HepG2 (cell line): ENCODE results near the gene USF2. TPM values are rescaled to one million over a fixed set of nuclear protein-coding genes. Genes with fewer than 3 reads are reported as not detected.
A peak's percentile ranks its signal among the peaks of the same experiment; 100 is the strongest.

ENCODE experiments used
- BRF2 ChIP-seq: sonication (generic); formaldehyde crosslinking; IDR thresholded peaks from 2 replicates; pipeline ENCODE4 v1.8.1; 2022; ENCODE audit warnings: mild to moderate bottlenecking, missing genetic modification reagents
- JARID2 ChIP-seq: sonication (generic); formaldehyde crosslinking; IDR thresholded peaks from 2 replicates; pipeline ENCODE4 v1.8.1; 2023; ENCODE audit warnings: missing genetic modification reagents, inconsistent platforms; ENCODE audit not compliant: insufficient replicate concordance
- KDM4B ChIP-seq: sonication (generic); formaldehyde crosslinking; IDR thresholded peaks from 2 replicates; pipeline ENCODE4 v1.4.0; 2020; ENCODE audit warnings: missing genetic modification reagents
- KDM5A ChIP-seq: fragments of 200-600 bp; sonication (generic); IDR thresholded peaks from 2 replicates; pipeline ENCODE4 v1.7.0; 2018; ENCODE audit warnings: antibody characterized with exemption, mild to moderate bottlenecking, low read length, borderline replicate concordance
- KMT2B ChIP-seq: IDR thresholded peaks from 2 replicates; pipeline ENCODE4 v1.6.1; 2016; ENCODE audit warnings: missing genetic modification reagents, missing compliant biosample characterization
- MTF2 ChIP-seq: sonication (generic); formaldehyde crosslinking; IDR thresholded peaks from 2 replicates; pipeline ENCODE4 v1.5.0; 2020; ENCODE audit warnings: missing genetic modification reagents, borderline replicate concordance
- NCOA2 ChIP-seq: sonication (generic); formaldehyde crosslinking; IDR thresholded peaks from 2 replicates; pipeline ENCODE4 v1.8.0; 2022; ENCODE audit warnings: inconsistent platforms
- NFYB ChIP-seq: sonication (generic); formaldehyde crosslinking; IDR thresholded peaks from 2 replicates; pipeline ENCODE4 v1.4.0; 2020; ENCODE audit warnings: missing genetic modification reagents
- PREB ChIP-seq: sonication (generic); formaldehyde crosslinking; IDR thresholded peaks from 2 replicates; pipeline ENCODE4 v1.4.0; 2020; ENCODE audit warnings: missing genetic modification reagents
- RARG ChIP-seq: sonication (generic); formaldehyde crosslinking; IDR thresholded peaks from 2 replicates; pipeline ENCODE4 v1.4.0; 2020; ENCODE audit warnings: low read depth, mild to moderate bottlenecking, missing genetic modification reagents
- REL ChIP-seq: sonication (generic); formaldehyde crosslinking; conservative IDR thresholded peaks from 2 replicates; pipeline ENCODE4 v1.8.0; 2022; ENCODE audit warnings: mild to moderate bottlenecking, missing genetic modification reagents, moderate library complexity
- RFXAP ChIP-seq: sonication (generic); formaldehyde crosslinking; IDR thresholded peaks from 2 replicates; pipeline ENCODE4 v1.4.0; 2020; ENCODE audit warnings: missing genetic modification reagents, borderline replicate concordance
- SOX5 ChIP-seq: IDR thresholded peaks from 2 replicates; pipeline ENCODE4 v1.6.1; 2016; ENCODE audit warnings: borderline replicate concordance
- U2AF1 ChIP-seq: fragments of 200-400 bp; formaldehyde crosslinking; optimal IDR thresholded peaks from 2 replicates; pipeline ENCODE3; 2017; ENCODE audit warnings: mild to moderate bottlenecking, low read depth, low read length
- YY1 ChIP-seq: IDR thresholded peaks from 2 replicates; pipeline ENCODE4 v1.6.1; 2011; ENCODE audit warnings: low read length, low read depth, moderate library complexity, mild to moderate bottlenecking; ENCODE audit not compliant: insufficient read depth, insufficient replicate concordance
- ZFY ChIP-seq: sonication (generic); formaldehyde crosslinking; IDR thresholded peaks from 2 replicates; pipeline ENCODE4 v1.4.0; 2020; ENCODE audit warnings: missing genetic modification reagents
- ZMAT3 ChIP-seq: sonication (generic); formaldehyde crosslinking; conservative IDR thresholded peaks from 2 replicates; pipeline ENCODE4 v1.7.0; 2021; ENCODE audit warnings: missing genetic modification reagents
- ZNF136 ChIP-seq: sonication (generic); formaldehyde crosslinking; IDR thresholded peaks from 2 replicates; pipeline ENCODE4 v1.8.1; 2022; ENCODE audit warnings: low read depth, mild to moderate bottlenecking, moderate library complexity, missing genetic modification reagents
- ZNF251 ChIP-seq: sonication (generic); formaldehyde crosslinking; IDR thresholded peaks from 2 replicates; pipeline ENCODE4 v1.9.0; 2021; ENCODE audit warnings: mild to moderate bottlenecking, missing genetic modification reagents
- ZNF256 ChIP-seq: sonication (generic); formaldehyde crosslinking; conservative IDR thresholded peaks from 2 replicates; pipeline ENCODE4 v1.4.0; 2020; ENCODE audit warnings: missing genetic modification reagents
- ZNF362 ChIP-seq: sonication (generic); formaldehyde crosslinking; IDR thresholded peaks from 2 replicates; pipeline ENCODE4 v1.4.0; 2020; ENCODE audit warnings: missing genetic modification reagents, mild to moderate bottlenecking, borderline replicate concordance
- ZNF510 ChIP-seq: sonication (generic); formaldehyde crosslinking; IDR thresholded peaks from 2 replicates; pipeline ENCODE4 v1.4.0; 2020; ENCODE audit warnings: low read depth, mild to moderate bottlenecking, missing genetic modification reagents
- ZNF770 ChIP-seq: sonication (generic); formaldehyde crosslinking; IDR thresholded peaks from 2 replicates; pipeline ENCODE4 v1.5.0; 2020; ENCODE audit warnings: mild to moderate bottlenecking, missing genetic modification reagents
- ZNF790 ChIP-seq: sonication (generic); formaldehyde crosslinking; IDR thresholded peaks from 2 replicates; pipeline ENCODE4 v1.8.0; 2022; ENCODE audit warnings: missing genetic modification reagents, mild to moderate bottlenecking, borderline replicate concordance
- polyA plus RNA-seq, 8 experiments: library from polyadenylated mRNA; depleted of rRNA in 3 of 8; stranded (reverse) in 7 of 8; unstranded in 1 of 8; fragments of >200 nt; fragmentation: Illumina TruSeq in 4 of 8; extraction: Trizol in 4 of 8; gene quantifications; 2 replicates each; pipeline versions ENCODE4 v1.2.1 to v1.2.3, GENCODE V29; 2011 to 2016; ENCODE audit warnings: low read depth in 4 of 8, missing spikeins in 1 of 8, mixed read lengths in 1 of 8; ENCODE audit not compliant: insufficient read depth in 1 of 8
- total RNA-seq, 5 experiments: library from RNA; depleted of rRNA; stranded (reverse); fragments of >200 nt; fragmentation: Illumina TruSeq; extraction: Trizol; gene quantifications; 2 replicates each; pipeline ENCODE4 v1.2.3, GENCODE V29; 2016; ENCODE audit warnings: low read depth in 1 of 5

Gene USF2
- total and polyA plus RNA-seq, 2 of the 13 experiments (the other 11 are each of a cell fraction or from before 2014, with no cell fraction given), result 54.9 to 106 TPM

GRCh38 chr19:35248310-35249145 lies 20.2 kb upstream of the USF2 start, which contains the start of gene LSR (continued):
- TF ChIP-seq ZNF251 (0 out of 2 replicates have a peak, but pooled peaks have one; percentile 26), ZMAT3 (peak; percentile 85), KMT2B (peak; percentile 66; the same call in 1 of the 2 replicates), JARID2 (peak; percentile 11), ZNF362 (CRISPR knock-in tag) (peak; percentile 39; the same call in 1 of the 2 replicates), ZNF256 (CRISPR knock-in tag) (no peak; the same call in 1 of the 2 replicates), NCOA2 (CRISPR knock-in tag) (peak; percentile 34; the same call in 1 of the 2 replicates), ZNF510 (CRISPR knock-in tag) (0 out of 2 replicates have a peak, but pooled peaks have one; percentile 22), BRF2 (CRISPR knock-in tag) (0 out of 2 replicates have a peak, but pooled peaks have one; percentile 47), KDM5A (peak; percentile 73; the same call in 1 of the 2 replicates), PREB (CRISPR knock-in tag) (peak; percentile 68; the same call in 1 of the 2 replicates), ZFY (CRISPR knock-in tag) (peak; percentile 92), U2AF1 (no peak), NFYB (peak; percentile 8; the same call in 1 of the 2 replicates), YY1 (peak; percentile 90), MTF2 (CRISPR knock-in tag) (peak; percentile 47; the same call in 1 of the 2 replicates), KDM4B (CRISPR knock-in tag) (0 out of 2 replicates have a peak, but pooled peaks have one; percentile 9), ZNF790 (CRISPR knock-in tag) (peak; percentile 88), RFXAP (CRISPR knock-in tag) (peak; percentile 72; the same call in 1 of the 2 replicates), ZNF770 (CRISPR knock-in tag) (peak; percentile 57), ZNF136 (no peak; the same call in 1 of the 2 replicates), SOX5 (CRISPR knock-in tag) (no peak), RARG (CRISPR knock-in tag) (no peak), REL (CRISPR knock-in tag) (peak; percentile 96)
